Measurements from ENCODE around the gene NR0B2.

DNA sequence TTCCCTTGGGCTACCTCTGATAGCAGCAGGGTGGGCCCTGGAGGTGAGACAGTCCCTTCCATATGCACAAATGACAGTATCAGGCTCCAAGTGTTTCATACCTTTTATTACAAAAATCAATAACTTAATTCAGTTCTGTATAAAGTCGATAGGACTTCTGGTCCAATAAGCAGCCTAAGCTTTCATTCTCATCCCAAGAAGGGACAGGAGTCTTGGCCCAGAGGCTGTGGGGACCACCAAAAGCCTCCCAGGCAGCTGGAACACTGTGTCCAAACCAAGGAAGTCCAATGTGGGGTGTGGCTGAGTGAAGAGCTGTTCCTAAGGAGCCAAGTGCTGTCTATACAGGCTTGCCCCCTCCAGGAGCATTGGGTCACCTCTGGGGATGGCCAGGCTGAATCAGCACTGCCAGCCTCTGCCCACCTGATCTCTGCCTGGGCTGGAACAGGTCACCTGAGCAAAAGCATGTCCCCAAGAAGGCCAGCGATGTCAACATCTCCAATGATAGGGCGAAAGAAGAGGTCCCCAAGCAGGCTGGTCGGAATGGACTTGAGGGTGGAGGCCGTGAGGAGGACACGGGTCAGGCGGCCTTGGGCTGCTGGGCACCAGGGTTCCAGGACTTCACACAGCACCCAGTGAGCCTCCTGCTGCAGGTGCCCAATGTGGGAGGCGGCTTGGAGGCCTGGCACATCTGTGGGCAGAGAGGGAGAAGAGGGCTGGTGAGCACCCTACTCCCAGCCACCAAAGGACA lies 2.2 kb downstream of the NR0B2 start:
- TF ChIP-seq, protein P1, sequence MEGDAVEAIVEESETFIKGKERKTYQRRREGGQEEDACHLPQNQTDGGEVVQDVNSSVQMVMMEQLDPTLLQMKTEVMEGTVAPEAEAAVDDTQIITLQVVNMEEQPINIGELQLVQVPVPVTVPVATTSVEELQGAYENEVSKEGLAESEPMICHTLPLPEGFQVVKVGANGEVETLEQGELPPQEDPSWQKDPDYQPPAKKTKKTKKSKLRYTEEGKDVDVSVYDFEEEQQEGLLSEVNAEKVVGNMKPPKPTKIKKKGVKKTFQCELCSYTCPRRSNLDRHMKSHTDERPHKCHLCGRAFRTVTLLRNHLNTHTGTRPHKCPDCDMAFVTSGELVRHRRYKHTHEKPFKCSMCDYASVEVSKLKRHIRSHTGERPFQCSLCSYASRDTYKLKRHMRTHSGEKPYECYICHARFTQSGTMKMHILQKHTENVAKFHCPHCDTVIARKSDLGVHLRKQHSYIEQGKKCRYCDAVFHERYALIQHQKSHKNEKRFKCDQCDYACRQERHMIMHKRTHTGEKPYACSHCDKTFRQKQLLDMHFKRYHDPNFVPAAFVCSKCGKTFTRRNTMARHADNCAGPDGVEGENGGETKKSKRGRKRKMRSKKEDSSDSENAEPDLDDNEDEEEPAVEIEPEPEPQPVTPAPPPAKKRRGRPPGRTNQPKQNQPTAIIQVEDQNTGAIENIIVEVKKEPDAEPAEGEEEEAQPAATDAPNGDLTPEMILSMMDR (conservative IDR thresholded peaks at IDR 0.05) = no peak
- TF ChIP-seq ZFX (IDR thresholded peaks at IDR 0.05) = no peak
